CD4-positive, alpha-beta T cell treated with Interleukin-4 for 4 hours (primary cell): ENCODE results near the gene TMEM191C.
"Not testable (repeated sequence)": the region's sequence is repeated elsewhere in the genome, so short reads cannot be mapped to it uniquely, and the experiment has no call there.

Experiments used
- DNase-seq: peaks from one replicate; pipeline ENCODE4 v3.0.0-alpha.2; 2020

The TMEM191C gene

GRCh38 chr22:21446128-21446826 lies 20.9 kb upstream of the TMEM191C start:
- DNase-seq, result no peak

GRCh38 chr22:21446827-21447690 lies 20.1 kb upstream of the TMEM191C start:
- no peak for DNase-seq

GRCh38 chr22:21447694-21448402 lies 19.3 kb upstream of the TMEM191C start:
- DNase-seq, result no peak

GRCh38 chr22:21448627-21449416 lies 18.4 kb upstream of the TMEM191C start:
- no peak for DNase-seq

GRCh38 chr22:21449531-21450319 lies 17.5 kb upstream of the TMEM191C start:
- no peak for DNase-seq

GRCh38 chr22:21450320-21450831 lies 16.8 kb upstream of the TMEM191C start:
- no peak for DNase-seq

GRCh38 chr22:21450858-21451353 lies 16.3 kb upstream of the TMEM191C start:
- no peak for DNase-seq

- DNase-seq, result no peak
Observed at GRCh38 chr22:21451545-21452520, 15.4 kb upstream of the TMEM191C start.

GRCh38 chr22:21452666-21453065 lies 14.5 kb upstream of the TMEM191C start:
- not testable (repeated sequence) for DNase-seq

- DNase-seq, result not testable (repeated sequence)
Observed at GRCh38 chr22:21454998-21455333, 12.2 kb upstream of the TMEM191C start.

GRCh38 chr22:21455334-21456089 lies 11.7 kb upstream of the TMEM191C start:
- DNase-seq, result no peak

GRCh38 chr22:21457023-21457787 lies 10.0 kb upstream of the TMEM191C start:
- DNase-seq, result no peak

- not testable (repeated sequence) for DNase-seq
Observed at GRCh38 chr22:21462672-21463071, 4.5 kb upstream of the TMEM191C start.

GRCh38 chr22:21468194-21469096 lies 1.3 kb downstream of the TMEM191C start:
- peak; percentile 96 for DNase-seq

GRCh38 chr22:21469097-21469994 lies 2.2 kb downstream of the TMEM191C start:
- DNase-seq, result not testable (repeated sequence)

- not testable (repeated sequence) for DNase-seq
Observed at GRCh38 chr22:21472984-21473383, 5.8 kb downstream of the TMEM191C start.
